SU-DHL-6 (cell line): ENCODE data around the gene VAV3.

Source experiments
- EZH2phosphoT487 ChIP-seq: fragments of 200-600 bp; sonication (generic), shearing (Covaris generic); conservative IDR thresholded peaks from 2 replicates; pipeline ENCODE4 v1.6.1; 2018; ENCODE audit warnings: mild to moderate bottlenecking, antibody characterized with exemption, low read length, moderate library complexity, mixed read lengths
- TF ChIP-seq, protein P1 (sequence below): fragments of 200-600 bp; sonication (generic); IDR thresholded peaks from one replicate; pipeline ENCODE4 v1.5.1; 2017; ENCODE audit warnings: antibody characterized with exemption, mild to moderate bottlenecking, low read length, moderate library complexity; ENCODE audit not compliant: insufficient read depth, poor library complexity, severe bottlenecking

DNA sequence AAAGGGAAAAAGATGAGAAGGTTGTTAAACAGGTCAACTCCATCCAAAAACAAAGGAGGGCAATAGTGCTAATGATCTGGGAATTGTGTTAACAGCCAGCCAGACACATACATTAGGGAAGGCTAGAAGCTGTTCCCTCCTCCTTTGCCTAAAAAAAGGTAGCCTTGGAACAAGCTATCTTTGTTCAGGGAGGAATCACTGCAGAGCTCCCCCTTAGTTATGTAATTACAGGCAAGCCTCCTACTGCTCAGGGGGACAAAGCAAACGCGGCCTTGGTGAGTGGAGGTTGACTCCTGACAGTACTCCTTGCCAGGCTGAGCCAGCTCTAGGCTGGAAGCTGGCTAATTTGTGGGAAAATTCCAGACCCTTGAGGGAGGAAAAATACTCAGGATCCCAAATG, 97.6 kb downstream of the VAV3 start:
- TF ChIP-seq, protein P1, sequence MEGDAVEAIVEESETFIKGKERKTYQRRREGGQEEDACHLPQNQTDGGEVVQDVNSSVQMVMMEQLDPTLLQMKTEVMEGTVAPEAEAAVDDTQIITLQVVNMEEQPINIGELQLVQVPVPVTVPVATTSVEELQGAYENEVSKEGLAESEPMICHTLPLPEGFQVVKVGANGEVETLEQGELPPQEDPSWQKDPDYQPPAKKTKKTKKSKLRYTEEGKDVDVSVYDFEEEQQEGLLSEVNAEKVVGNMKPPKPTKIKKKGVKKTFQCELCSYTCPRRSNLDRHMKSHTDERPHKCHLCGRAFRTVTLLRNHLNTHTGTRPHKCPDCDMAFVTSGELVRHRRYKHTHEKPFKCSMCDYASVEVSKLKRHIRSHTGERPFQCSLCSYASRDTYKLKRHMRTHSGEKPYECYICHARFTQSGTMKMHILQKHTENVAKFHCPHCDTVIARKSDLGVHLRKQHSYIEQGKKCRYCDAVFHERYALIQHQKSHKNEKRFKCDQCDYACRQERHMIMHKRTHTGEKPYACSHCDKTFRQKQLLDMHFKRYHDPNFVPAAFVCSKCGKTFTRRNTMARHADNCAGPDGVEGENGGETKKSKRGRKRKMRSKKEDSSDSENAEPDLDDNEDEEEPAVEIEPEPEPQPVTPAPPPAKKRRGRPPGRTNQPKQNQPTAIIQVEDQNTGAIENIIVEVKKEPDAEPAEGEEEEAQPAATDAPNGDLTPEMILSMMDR, result no peak
- no peak for TF ChIP-seq EZH2phosphoT487
